A673 (cell line): ENCODE measurements around the gene ABCG1.

Experiments
- CTCF ChIP-seq: fragments of 300-800, 200-600 bp; sonication (generic); conservative IDR thresholded peaks from 2 replicates; pipeline ENCODE4 v1.5.1; 2017; ENCODE audit warnings: low read depth, mild to moderate bottlenecking, antibody characterized with exemption, low read length, moderate library complexity, mixed read lengths
- EZH2 ChIP-seq: fragments of 200-600 bp; sonication (generic); IDR thresholded peaks from 2 replicates; pipeline ENCODE4 v1.6.1; 2017; ENCODE audit warnings: borderline replicate concordance, low read depth, mild to moderate bottlenecking, mixed read lengths, antibody characterized with exemption, low read length; ENCODE audit not compliant: poor library complexity, severe bottlenecking

- no peak for TF ChIP-seq CTCF
- no peak for TF ChIP-seq EZH2
These were observed 46.1 kb upstream of the ABCG1 start for GRCh38 chr21:42172596-42173483.
